Inferior parietal cortex (tissue), 1 donor: ENCODE measurements around the gene PPEF1.
A peak's percentile ranks its signal among the peaks of the same experiment; 100 is the strongest.

Experiments
- DNase-seq: peaks from one replicate; pipeline ENCODE4 v3.0.0-alpha.2; 2016; ENCODE audit errors: extremely low spot score

Gene PPEF1

GRCh38 chrX:18707426-18708049 is at the start of gene PPEF1:
Gene PPEF1 (plus strand): TSS chrX:18707645. CDS start chrX:18707781, 136 bp downstream.
- DNase-seq: no peak

GRCh38 chrX:18661273-18661672 is 46.2 kb upstream of the PPEF1 start:
- no peak for DNase-seq

- no peak for DNase-seq
Measured at GRCh38 chrX:18664947-18665346, 42.5 kb upstream of the PPEF1 start.

- no peak for DNase-seq
Measured at GRCh38 chrX:18666614-18667013, 40.8 kb upstream of the PPEF1 start.

GRCh38 chrX:18668071-18668835 is 39.2 kb upstream of the PPEF1 start:
- no peak for DNase-seq

GRCh38 chrX:18672008-18672407 is 35.4 kb upstream of the PPEF1 start, which contains the start of gene RS1:
Gene RS1 (minus strand): TSS chrX:18672108. CDS start chrX:18672068, 40 bp downstream.
- DNase-seq: no peak

GRCh38 chrX:18674417-18674787 is 33.0 kb upstream of the PPEF1 start:
- DNase-seq: no peak

- DNase-seq: peak; percentile 91
Measured at GRCh38 chrX:18674788-18675735, 32.4 kb upstream of the PPEF1 start.

GRCh38 chrX:18676050-18676449 is 31.4 kb upstream of the PPEF1 start:
- DNase-seq: no peak

- DNase-seq: no peak
Measured at GRCh38 chrX:18676470-18676869, 31.0 kb upstream of the PPEF1 start.

GRCh38 chrX:18677161-18677869 is 30.1 kb upstream of the PPEF1 start:
- no peak for DNase-seq

GRCh38 chrX:18681996-18682395 is 25.4 kb upstream of the PPEF1 start:
- no peak for DNase-seq

- no peak for DNase-seq
Measured at GRCh38 chrX:18682979-18683387, 24.5 kb upstream of the PPEF1 start.

GRCh38 chrX:18687856-18688495 is 19.5 kb upstream of the PPEF1 start:
- no peak for DNase-seq

- DNase-seq: no peak
Measured at GRCh38 chrX:18691431-18691830, 16.0 kb upstream of the PPEF1 start.

- DNase-seq: no peak
Measured at GRCh38 chrX:18692541-18692940, 14.9 kb upstream of the PPEF1 start.

- no peak for DNase-seq
Measured at GRCh38 chrX:18696653-18697052, 10.8 kb upstream of the PPEF1 start.

- no peak for DNase-seq
Measured at GRCh38 chrX:18698737-18699650, 8.5 kb upstream of the PPEF1 start.

GRCh38 chrX:18701621-18702361 is 5.7 kb upstream of the PPEF1 start:
- no peak for DNase-seq
